Measurements from ENCODE around the gene CCDC68.

Gene CCDC68

DNA sequence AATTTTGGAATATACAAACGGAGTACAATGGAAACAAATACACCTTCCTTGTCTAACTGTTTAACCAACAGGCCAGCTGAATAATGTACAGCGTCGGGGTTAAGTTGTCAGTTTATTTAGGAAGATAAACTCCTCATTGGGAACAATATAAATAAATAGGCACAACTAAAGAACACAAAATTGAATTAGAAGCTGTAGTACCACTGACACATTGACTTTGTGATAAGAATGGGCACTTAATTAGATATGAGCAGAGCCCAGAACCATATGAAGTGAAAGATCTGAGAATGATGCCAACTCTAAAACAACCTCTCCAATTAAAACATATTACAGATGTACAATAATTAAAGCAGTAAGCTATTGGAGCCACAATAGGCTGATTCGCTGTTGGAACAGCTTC lies 44.4 kb downstream of the CCDC68 start:
- no peak for DNase-seq

DNA sequence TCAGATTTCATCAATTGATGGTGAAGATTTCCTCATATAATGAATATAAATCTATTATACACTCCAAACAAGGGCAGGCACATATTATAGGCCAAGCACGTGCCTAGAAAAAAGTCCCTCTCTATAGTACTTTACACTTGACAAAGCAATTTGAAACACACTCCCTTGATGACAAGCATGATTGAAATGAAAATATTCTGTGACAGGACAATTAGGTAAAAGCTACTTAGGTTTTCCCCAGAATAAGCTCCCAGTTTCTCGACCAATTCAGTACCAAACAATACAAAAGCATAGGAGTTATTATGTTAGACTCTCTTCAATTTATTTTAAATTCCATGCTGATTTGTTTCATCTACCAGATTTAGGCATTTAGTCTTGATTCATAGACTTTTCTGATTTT lies 47.7 kb downstream of the CCDC68 start:
- DNase-seq = no peak

DNA sequence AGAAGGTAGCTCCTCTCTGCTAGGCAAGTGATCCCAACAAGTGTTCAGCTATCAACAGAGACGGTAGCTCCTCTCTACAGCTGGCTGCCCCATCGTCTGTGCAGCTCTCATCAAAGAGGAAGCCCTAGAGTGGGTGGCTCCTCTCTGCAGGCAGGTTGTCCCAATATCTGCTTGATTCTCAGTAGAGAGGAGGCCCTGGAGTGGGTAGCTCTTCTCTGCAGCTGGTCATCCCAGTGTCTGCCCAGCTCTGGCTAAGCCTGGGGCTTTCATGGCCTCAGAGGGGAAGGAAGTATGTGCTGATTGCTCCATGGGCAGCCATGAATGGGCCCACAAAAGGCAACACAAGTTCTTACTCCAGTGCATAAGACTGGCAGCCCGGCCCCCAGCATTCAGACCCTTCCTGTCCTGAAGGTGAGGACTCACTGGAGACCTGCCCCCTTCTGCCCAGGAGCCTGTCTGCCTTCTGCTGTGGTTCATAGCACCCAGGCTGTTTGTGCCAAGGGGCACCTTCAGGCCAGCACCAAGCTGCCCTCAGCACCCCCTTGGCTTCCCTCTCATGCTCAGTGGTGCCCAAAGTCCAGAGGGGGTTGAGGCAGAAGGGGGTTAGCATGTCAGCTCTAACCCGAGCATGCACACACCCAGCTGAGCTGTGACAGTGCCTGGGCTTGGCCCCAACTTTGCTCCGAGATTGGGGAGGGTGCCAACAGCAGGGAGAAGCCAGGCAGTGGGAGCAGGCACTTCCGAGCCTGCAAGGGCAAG lies 48.9 kb downstream of the CCDC68 start:
- no peak for DNase-seq

DNA sequence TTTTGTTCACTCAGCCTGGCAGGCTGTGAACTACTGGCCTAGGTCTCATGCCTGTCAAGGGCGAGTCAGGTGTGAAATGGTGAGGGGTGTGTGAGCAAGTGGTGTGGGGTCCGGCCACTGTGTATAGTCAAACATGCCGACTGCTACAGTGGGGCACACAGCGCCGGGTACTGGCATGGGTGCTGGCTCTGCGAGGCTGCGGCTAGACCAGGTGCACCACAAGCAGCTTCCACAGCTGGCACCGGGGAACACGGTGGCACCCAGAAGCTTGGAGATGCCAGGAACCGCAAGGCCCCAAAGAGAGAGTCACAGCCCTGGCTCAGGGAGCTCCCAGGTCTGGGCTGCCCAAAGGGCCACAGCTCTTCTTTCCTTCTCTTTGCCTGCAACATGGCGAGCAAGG lies 49.7 kb downstream of the CCDC68 start:
- no peak for DNase-seq

DNA sequence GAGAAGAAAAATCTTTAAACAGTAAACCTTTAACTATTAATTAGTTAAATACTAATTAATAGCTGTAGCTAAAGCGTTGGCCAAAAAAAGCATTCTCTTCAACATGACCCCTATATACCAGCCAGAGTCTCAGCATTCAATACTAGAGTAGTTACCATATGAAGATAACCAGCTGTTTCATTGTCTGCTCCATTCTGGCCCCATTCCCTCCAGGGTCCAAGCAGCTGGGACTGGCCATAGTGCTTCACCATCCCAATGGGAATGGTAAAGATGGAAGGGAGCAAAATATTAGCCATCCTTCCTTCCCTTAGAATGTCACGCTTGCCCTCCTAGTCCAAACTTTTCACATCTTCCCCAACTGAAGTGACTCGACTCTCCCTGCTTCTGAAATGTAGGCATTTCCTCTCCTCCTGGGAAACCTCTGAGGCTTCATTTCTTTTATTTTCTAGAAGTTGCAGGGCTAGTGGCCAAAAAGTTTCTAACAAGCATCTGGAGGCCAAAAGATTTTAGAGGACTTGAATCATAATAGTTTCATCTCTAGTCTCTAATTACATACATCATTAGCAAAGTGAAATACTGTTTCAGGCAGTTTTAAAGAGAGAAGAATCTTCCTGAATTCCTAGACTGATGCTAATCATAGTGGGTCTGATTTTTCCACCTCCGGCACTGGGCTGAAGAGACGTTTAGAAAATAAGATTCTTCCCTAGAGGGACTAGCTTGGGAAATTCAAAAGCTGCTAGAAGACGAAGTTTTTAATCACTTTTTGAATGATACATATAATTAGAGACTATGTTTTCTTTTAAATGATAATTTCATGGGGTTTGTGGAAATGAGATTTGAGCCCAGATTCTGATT lies 52.7 kb downstream of the CCDC68 start:
- no peak for DNase-seq

DNA sequence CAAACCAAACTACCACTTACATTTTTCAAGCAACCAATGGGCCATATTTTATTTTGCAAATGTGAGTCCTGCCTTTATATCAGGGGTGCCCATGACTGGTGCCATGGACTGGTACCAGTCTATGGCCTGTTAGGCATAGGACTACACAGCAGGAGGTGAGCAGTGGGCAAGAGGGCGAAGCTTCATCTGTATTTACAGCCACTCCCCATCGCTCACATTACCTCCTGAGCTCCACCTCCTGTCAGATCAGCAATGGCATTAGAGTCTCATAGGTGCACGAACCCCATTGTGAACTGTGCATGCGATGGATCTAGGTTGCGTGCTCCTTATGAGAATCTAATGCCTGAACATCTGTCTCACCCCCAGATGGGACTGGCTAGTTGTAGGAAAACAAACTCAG lies 53.6 kb downstream of the CCDC68 start:
- DNase-seq = no peak

DNA sequence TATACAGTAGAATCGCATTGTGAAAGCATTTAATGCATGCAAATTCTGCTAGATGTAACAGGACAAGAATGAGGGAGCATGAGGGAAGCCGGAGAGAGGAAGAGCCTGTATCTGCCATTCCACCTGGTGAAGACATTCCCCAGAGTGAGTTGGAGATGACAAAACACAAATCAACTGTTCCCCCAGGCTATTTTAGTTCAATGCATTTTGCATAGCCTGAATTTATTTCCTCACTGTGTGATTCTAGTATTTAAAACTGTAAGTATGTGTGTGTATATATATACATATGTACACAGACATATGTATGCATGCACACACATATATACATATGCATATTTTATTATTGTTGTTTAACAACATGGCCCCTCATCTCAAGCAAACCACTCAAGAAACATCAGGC lies 54.7 kb downstream of the CCDC68 start:
- DNase-seq = no peak

DNA sequence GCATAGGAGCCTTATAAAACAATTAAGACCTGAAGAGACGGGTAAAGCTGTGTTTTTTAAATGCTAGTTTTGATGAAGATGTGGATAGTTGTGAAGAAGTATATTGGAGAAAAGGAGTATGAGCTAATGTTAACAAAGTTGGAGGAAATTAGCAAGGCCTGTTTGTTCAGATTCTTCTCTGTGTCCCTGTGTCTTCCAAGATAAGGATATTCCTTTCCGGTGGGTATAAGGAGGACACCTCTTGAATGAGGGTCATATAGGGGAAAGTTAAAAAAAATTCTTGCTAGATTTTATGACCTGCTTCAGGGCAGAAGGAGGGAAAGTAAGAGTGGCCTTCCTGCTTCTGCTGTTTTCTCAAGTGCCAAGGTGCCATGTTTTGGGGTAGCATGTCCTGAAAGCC lies 59.0 kb downstream of the CCDC68 start:
- DNase-seq = no peak

DNA sequence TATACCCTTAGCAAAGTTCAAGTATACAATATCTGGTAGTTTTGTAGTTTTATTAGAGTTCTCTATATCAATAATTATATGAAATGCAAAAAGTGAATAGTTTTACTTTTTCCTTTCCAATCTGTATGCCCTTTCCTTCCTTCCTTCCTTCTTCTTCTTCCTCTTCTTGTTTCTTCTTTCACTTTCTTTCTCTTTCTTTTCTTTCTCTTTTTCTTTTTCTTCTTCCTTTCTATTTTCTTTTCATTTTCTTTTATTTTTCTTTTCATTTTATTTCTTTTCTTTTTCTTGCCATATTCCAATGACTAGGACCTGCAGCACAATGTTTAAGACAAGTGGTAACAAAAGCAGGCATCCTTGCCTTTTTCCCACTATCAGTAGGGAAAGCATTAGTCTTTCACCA lies 59.8 kb downstream of the CCDC68 start:
- no peak for DNase-seq

DNA sequence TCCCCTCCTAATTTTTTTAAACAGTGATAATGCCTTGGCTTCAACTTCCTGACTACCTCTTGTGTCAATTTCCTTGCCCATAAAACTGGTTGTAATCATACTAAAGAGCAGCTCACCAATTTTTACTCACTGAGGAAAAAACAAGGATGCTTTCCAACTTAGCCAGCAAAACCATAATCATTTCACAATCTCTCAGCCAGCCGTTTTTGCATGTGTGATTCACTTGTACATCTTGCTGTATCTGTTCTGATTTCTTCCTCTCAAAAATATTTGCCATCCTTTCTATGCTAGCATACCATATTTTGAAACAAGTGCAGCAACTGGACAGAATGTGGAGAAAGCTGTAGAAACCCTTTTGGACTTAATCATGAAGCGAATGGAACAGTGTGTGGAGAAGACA lies 70.3 kb downstream of the CCDC68 start:
- no peak for DNase-seq

DNA sequence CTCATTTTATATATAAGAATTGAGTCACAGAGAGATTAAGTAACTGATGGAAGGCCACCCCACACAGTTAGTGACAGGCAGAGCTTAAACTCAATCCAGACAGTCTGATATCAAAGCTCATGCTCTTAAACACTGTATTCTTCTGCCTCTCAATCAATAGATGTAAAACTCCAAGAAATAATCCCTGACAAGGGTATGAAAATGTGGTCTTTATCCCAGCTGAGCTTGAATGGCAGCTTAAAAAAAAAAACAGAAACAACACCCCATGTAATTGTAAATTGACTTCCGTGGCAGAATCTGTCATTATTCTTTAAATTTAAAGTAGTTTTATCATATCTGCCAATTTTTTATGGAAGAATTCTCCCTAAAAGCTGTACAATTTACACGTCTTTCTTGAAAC lies 70.9 kb downstream of the CCDC68 start:
- no peak for DNase-seq

DNA sequence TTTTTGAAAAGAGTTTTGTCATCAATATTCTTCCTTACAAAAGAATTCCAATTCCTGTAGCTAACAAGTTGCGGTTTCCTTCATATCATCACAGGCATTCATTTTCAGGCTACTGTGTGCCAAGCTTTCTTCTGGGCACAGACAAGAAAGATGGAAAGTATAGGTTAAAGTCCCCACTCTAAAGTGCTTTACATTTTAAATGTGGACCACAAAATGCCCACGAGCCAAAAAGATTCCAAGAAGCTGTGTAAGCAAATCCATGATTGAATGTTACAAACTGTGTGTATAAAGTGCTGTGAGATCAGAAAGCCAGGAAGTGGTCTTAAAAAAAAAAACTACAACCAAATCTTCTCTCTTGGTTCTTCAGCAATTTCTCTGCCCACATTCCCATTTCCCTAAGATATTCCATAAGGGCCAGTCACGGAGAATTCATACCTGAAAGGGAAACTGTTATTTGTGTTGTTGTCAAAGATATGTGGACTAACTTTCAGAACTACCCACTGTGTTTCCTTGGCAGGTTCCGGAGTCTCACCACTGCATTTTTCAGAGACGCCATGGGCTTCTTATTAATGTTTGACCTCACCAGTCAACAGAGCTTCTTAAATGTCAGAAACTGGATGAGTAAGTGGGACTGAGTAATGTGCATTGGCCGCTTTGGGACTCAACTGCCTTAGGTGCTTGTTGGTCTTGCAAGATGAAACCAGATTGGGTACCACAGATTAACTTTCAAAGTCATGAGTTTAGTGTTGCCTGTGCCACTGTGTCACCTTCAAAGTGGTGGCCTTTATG lies 75.3 kb downstream of the CCDC68 start:
- DNase-seq = no peak

DNA sequence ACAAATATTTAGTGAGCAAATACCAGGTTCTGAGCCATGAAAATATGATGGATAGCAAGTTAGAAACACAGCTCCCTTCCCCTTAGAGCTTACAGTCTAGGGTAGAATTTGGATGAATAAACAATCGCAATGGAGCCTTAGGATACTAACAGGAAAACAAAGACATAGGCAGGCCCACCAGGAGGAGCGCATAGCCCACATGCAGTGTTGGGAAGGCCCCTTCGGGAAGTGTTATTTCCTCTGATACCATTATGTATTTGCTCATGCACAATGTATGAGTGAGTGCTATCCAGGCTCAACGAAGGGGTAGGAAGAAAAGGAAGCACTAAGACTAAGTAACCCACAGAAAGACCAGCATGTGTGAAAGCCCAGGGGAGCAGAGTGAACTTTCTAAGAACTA lies 76.9 kb downstream of the CCDC68 start:
- no peak for DNase-seq

DNA sequence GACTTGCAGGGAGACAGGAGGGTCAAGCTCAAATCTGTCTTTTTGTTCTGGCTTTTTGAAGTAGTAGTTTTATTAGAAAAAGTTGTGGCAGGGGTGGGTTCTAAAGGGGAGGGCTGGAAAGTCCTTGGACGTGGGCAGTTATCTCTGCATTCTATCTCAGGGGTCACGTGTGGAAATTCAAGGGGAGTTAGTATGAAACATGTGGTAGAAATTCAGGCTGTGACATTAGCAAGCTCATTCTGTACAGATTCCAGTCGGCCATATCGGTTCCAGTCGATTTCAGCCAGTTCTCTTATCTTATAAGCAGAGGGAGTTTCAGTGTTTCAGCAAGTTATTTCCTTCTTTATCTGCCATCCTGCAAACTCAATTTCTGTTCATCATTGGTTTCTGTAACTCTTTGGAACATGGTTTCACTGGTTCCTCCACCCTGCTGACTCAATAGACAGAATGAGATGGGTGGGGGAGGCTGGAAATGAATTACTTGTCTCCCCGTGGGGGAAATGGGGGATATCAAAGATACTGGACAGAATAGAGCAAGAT lies 78.0 kb downstream of the CCDC68 start:
- DNase-seq = no peak

DNA sequence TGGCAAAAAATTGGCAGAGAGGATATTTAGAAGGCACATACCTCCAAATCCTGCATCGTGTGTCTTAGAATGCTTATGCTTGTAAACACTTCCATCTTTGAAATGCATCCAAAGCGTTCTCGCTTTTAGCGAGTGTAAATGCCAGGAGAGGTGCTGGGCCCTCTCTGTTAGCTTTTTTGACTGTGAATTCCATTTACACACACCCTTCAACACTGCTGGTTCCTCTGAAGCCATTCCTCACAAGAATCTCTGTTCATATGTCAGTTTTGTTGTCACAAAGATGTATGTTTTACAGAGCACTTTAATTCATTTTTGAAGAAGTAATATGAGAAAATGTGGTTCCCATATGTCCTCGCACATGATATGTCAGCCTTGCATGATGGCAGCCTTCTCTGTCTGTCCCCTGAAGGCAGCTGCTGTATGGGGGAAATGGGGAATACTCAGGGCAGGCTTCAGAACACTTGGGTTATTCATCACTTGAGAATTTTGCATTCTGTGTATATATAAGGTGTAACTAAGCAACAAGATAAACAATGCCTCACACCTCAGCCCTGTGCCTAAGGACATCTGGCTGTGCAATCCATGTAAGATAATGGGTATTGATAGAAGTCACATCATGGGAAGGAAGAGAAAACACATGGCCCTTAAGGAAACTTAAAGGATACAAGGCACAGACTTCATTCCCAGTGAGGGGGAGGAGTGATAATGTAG lies 78.7 kb downstream of the CCDC68 start:
- no peak for DNase-seq

DNA sequence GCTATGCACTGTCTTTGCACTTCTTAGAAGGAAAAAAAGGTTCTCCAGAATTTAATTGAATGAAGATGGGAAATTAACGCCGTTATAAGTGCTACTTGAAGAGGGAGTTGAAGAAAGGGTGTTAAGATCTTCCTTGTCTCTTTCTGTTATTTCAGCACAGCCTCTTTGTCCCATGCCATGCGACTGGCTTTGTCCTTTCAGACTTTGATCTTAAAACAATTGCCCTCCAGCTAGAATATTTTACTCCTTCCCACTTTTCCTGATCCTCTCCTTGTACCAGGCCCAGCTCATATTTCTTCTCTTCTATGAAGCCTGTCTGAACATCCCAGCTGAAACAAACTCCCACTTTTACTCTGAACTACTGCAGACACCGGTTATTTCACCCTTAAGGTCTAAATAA lies 79.6 kb downstream of the CCDC68 start:
- DNase-seq = no peak

DNA sequence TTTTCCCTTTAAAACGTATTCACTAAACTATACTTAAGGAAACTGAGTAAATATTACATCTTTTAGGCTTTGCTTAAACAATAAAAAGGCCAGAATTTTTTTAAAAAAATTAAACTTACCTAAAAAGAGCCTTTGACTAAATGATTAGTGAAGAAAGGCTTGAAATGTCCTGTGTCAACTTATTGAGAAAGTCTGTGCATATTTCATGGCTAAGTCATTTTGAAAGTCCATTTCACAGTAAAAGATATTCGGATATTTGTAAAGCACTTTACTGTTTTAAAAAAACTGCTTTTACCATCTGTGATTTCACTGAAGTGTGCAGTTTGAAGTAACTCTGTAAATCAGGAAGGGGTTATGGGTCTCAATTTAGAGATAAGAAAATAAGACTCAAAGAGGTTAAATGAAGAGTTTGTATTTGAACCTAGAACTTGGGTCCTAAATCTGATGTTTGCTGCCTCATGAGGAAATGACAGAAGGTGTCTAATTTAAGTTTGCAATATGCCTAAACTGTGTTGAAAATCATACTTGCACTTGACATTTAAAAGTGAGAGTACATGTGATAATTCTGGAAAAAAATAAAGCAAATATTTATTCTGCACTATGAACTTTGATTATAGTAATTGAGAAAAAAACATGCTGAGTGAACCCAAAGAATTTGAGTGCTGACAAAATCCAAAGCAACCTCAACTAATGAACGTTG lies 80.5 kb downstream of the CCDC68 start:
- no peak for DNase-seq

DNA sequence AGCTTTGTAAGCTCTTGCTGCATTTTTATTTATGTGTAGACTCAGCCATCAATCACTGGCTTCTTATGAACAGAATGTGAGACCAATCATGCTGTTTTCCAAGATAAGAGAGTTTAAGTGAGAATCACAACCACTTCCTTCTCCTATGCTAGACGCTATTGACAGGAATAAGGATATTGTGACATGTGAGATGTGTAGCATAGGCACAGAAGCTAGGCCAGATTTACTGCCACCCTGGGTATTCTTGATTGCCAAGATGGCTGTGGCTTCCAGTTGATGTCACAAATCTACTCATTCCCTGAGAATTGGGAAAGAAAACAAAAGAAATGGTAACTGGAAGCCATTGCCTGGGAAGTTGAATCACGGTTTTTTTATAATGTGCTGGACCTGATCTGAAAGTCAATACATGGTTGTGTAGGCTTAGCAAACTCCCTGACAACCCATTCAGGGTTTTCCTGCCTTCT lies 81.1 kb downstream of the CCDC68 start:
- no peak for DNase-seq

DNA sequence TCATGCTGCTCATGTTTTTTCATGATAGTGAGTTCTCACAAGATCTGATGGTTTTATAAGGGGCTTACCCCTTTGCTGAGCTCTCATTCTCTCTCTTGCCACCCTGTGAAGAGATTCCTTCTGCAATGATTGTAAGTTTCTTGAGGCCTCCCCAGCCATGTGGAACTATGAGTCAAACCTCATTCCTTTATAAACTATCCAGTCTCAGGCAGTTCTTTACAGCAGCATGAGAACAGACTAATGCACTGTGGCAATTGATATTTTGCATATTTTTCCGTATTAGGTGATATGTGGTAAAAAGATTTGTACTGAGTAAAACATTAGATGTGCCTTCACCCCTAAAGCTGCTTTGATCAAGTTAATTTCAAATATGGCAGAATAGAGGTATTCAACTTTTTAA lies 82.2 kb downstream of the CCDC68 start:
- DNase-seq = no peak

DNA sequence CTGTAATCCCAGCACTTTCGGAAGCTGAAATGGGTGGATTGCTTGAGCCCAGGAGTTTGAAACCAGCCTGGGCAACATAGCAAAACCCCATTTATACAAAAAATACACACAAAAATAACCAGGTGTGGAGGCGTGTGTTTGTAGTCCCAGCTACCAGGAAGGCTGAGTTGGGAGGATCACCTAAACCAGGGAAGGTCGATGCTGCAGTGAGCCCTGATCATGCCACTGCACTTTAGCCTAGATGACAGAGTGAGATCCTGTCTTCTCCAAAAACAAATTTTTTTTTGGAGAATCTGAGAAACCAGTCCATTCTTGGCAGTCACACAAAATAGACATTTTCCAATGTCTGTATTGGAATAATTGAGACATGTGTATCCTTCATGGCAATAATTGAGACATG lies 84.2 kb downstream of the CCDC68 start:
- DNase-seq = no peak

DNA sequence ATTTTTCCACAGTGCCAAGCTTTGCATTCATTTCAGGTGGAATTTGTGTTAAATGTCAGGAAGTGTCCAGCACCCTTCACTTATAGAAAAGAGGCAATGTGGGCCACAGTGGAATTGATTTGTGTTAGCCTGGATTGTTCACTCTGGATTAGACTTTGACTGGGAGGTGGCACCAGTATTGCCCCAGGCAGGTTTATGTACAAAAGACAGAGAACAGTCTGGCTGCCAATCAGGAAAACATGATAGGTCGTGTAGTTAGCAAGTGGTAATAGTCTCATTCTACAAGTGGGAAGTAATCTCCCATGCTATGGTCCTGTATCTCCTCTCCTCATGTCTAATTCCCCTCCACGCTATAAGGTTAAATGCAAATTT lies 85.4 kb downstream of the CCDC68 start:
- DNase-seq = no peak

DNA sequence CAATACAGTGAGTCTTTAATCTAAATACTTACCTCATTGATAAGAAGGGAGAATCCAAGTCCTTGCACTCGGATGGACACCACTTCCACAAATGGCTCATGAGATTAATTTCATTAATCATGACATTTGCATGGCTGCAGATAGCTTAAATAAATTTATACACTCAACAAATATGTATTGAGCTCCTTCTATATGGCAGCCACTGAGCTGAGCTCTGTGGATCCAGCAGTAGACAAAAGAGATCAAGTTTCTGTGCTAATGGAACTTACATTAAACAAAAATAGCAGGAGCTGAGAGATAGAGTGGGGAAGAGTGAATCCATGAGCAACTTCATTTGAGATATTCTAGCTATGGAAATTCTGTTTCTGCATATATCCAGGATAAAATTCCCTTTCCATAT lies 86.6 kb downstream of the CCDC68 start:
- DNase-seq = no peak

All from CD4-positive, alpha-beta T cell treated with Interferon alpha-2 for 1 hour (primary cell).